Activated CD4-positive, alpha-beta T cell treated with anti-CD3 and anti-CD28 coated beads, Interleukin-2, amount 10 ng/mL, durations not matched to agents 7 days and 5 days (primary cell): ENCODE data around the gene SPACA4. TPM values are rescaled to one million over a fixed set of nuclear protein-coding genes. Genes with fewer than 3 reads are reported as not detected.

ENCODE experiments used
- CTCF ChIA-PET: fragments of 350-600 bp; sonication (Branson Sonifier 250); formaldehyde crosslinking; loops from one replicate; lab custom pipeline; 2021; ENCODE audit warnings: antibody characterized with exemption; lab: Charles Lee
- POLR2A ChIA-PET: fragments of 350-600 bp; sonication (Branson Sonifier 250); formaldehyde crosslinking; loops from one replicate; lab custom pipeline; 2021; ENCODE audit warnings: antibody characterized with exemption; lab: Charles Lee
- DNase-seq: peaks from one replicate; pipeline ENCODE4 v3.0.0-alpha.2; 2020
- H3K27ac Mint-ChIP-seq: one replicate; pipeline ENCODE4 v1.8.0; 2021; ENCODE audit warnings: mild to moderate bottlenecking, moderate library complexity, mixed read lengths
- H3K27me3 Mint-ChIP-seq: one replicate; pipeline ENCODE4 v1.8.0; 2021; ENCODE audit warnings: mixed read lengths
- H3K36me3 Mint-ChIP-seq: one replicate; pipeline ENCODE4 v1.8.0; 2021; ENCODE audit warnings: low read depth, mixed read lengths
- H3K4me1 Mint-ChIP-seq: one replicate; pipeline ENCODE4 v1.8.0; 2021; ENCODE audit warnings: mixed read lengths
- H3K4me3 Mint-ChIP-seq: one replicate; pipeline ENCODE4 v1.8.0; 2021; ENCODE audit warnings: mild to moderate bottlenecking, moderate library complexity, mixed read lengths
- H3K9me3 Mint-ChIP-seq: one replicate; pipeline ENCODE4 v1.8.0; 2021; ENCODE audit warnings: mixed read lengths
- total RNA-seq, 2 experiments: library from RNA; stranded (reverse); gene quantifications; one replicate each; pipeline ENCODE4 v1.2.3, GENCODE V29; 2021

Gene SPACA4
- total RNA-seq, 2 experiments from 2014 or later: not detected

- H3K4me1 Mint-ChIP-seq: peaks cover 45% of the 10 kb centered on the region
- no peak overlapping the region for H3K4me3 Mint-ChIP-seq
- ChIA-PET POLR2A (no interaction called here), CTCF (interaction anchor here (0.6 to 2.2 kb wide), 3 partner anchors 11 to 198 kb away, joined by 3 to 10 read pairs (median 3); no protein-coding TSS in a partner anchor)
- peaks cover 2% of the 10 kb centered on the region for H3K27me3 Mint-ChIP-seq
- H3K27ac Mint-ChIP-seq: no peak overlapping the region
- no peaks in the 10 kb centered on the region for H3K9me3 Mint-ChIP-seq
- no peak for DNase-seq
- no peaks in the 10 kb centered on the region for H3K36me3 Mint-ChIP-seq
Observed at GRCh38 chr19:48644355-48644754, 37.8 kb downstream of the SPACA4 start.

DNA sequence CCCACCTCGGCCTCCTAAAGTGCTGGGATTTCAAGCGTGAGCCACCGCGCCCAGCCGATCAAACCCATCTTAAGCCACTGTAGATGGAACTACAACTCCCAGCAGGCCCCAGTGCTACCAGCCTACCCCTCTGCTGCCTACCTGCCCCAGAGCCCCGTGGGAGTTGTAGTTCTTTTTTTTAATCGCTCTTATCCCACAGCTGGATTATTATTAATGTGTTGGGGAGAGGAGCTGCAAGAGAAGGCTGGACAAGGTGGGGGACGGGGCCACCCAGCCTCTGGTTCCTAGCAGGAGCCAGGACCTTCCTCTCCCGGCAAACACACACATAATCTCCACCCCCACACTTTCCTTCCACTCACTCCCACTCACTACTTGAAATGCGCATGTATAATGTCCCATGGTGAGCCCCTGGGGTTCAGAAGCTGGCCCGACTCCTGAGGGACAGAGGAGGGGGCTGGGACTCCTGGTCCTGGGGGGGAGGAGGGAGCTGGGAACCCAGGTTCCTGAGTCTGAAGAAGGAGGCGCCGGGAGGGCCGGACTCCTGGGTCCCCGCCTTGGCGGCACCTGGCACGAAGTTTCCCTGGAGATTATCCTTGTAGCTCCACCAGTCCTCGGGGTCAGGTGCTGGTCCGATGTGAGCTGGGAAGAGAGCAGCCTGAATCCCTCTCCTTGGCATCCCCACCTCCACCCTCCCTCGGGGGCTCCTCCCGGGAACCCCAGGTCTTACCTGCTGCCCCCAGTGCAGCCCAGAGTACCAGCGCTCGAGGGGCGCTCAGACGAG lies 38.5 kb downstream of the SPACA4 start:
- CTCF ChIA-PET: interaction anchor here (0.5 to 2.2 kb wide), 14 partner anchors 11 to 255 kb away, joined by 3 to 10 read pairs (median 4); partner anchors contain the start of gene NUCB1
- DNase-seq: peak; percentile 81
- Mint-ChIP-seq H3K27me3 (peaks cover 2% of the 10 kb centered on the region), H3K27ac (peak overlapping the region; percentile 89), H3K36me3 (no peaks in the 10 kb centered on the region), H3K4me1 (peaks cover 45% of the 10 kb centered on the region), H3K4me3 (peak overlapping the region; percentile 76), H3K9me3 (no peaks in the 10 kb centered on the region)
- POLR2A ChIA-PET: interaction anchor here (0.7 kb wide), 1 partner anchor 11 kb away, joined by 4 read pairs; no protein-coding TSS in a partner anchor

DNA sequence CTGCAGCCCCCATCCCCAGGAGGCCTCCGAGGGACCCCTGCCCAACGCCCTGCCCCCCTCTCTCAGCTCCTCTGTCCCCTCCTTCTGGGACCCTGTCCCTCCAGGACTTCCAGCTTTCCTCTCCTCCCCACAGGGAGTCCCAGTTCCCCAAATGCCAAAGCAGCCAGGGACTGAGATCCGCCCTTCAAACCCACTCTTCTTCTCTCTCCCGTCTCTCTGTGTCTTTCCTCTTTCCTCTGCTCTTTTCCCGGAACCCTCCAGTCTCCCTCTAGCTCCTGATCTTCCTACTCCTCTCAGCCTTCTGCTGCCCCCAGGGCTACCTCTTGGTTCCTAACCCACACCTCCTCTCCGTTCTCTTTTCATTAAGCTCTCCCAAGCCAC lies 39.1 kb downstream of the SPACA4 start:
- Mint-ChIP-seq H3K27me3 (peaks cover 2% of the 10 kb centered on the region), H3K27ac (peak overlapping the region; percentile 89), H3K36me3 (no peaks in the 10 kb centered on the region), H3K9me3 (no peaks in the 10 kb centered on the region), H3K4me1 (peaks cover 47% of the 10 kb centered on the region), H3K4me3 (peak overlapping the region; percentile 76)
- ChIA-PET POLR2A (interaction anchor here (0.7 kb wide), 1 partner anchor 11 kb away, joined by 4 read pairs; no protein-coding TSS in a partner anchor), CTCF (interaction anchor here (0.5 to 2.2 kb wide), 20 partner anchors 8 to 321 kb away, joined by 3 to 10 read pairs (median 4); partner anchors contain the start of genes DBP, EMP3 and NUCB1)
- no peak for DNase-seq

GRCh38 chr19:48646001-48646721 lies 39.6 kb downstream of the SPACA4 start, which contains the start of gene CA11:
Gene CA11 (minus strand): TSS chr19:48646187. CDS start chr19:48645632, 555 bp downstream.
- H3K4me1 Mint-ChIP-seq: peaks cover 49% of the 10 kb centered on the region

DNA sequence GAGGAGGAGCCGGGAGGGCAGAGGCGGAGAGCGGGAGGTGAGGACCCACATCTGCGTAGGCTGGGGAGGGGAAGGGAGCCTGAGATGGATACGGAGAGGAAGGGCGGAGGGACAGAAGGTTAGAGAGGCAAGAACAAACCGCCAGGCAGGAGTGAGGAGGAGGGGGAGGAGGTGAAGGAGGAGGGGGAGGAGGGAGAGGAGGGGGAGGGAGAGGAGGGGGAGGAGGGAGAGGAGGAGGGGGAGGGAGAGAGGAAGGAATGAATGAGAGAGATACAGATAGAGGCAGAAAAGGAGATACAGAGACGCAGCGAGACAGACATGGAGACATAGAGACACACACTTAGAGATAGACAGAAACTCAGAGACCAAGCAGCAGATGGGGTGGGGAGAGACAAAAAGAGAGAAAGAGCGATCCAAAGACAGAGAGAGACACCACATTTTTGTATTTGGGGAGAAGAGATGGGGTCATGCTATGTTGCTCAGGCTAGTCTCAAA lies 40.2 kb downstream of the SPACA4 start:
- POLR2A ChIA-PET: no interaction called here
- peak overlapping the region; percentile 70 for H3K27ac Mint-ChIP-seq
- no peaks in the 10 kb centered on the region for H3K9me3 Mint-ChIP-seq
- no peaks in the 10 kb centered on the region for H3K36me3 Mint-ChIP-seq
- no peak for DNase-seq
- H3K4me1 Mint-ChIP-seq: peaks cover 51% of the 10 kb centered on the region
- peaks cover 2% of the 10 kb centered on the region for H3K27me3 Mint-ChIP-seq
- H3K4me3 Mint-ChIP-seq: peak overlapping the region; percentile 76
- CTCF ChIA-PET: interaction anchor here (1.0 to 2.0 kb wide), 5 partner anchors 9 to 322 kb away, joined by 3 to 7 read pairs (median 4); partner anchors contain the start of genes DBP and EMP3

More at GRCh38 chr19:48646001-48646721, 39.6 kb downstream of the SPACA4 start, which contains the start of gene CA11:
- Mint-ChIP-seq H3K27ac (peak within 1 kb of the TSS; percentile 89), H3K4me3 (peak within 1 kb of the TSS; percentile 76), H3K9me3 (no peaks in the 10 kb centered on the region), H3K36me3 (no peaks in the 10 kb centered on the region), H3K27me3 (peaks cover 2% of the 10 kb centered on the region)
- DNase-seq: peak; percentile 94
- ChIA-PET POLR2A (interaction anchor here (0.7 kb wide), 1 partner anchor 12 kb away, joined by 4 read pairs; no protein-coding TSS in a partner anchor), CTCF (interaction anchor here (0.7 to 2.2 kb wide), 17 partner anchors 9 to 321 kb away, joined by 3 to 10 read pairs (median 4); partner anchors contain the start of genes DBP, EMP3 and NUCB1)

DNA sequence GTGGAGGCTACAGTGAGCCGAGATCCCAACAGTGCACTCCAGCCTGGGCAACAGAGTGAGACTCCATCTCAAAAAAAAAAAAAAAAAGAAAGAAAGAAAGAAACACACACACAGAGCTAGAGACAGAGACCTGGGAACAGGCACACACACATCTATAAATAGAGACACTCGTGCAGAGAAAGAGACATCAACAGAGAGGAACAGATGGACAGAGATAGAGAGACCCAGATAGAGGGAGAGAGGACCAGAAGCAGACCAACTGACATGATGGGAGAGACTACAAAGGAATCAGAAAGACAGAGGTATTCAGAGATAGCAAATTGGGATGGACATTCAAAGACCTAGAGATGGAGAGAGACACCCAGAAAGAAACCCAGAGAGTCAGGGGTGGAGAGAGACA lies 41.6 kb downstream of the SPACA4 start:
- Mint-ChIP-seq H3K4me3 (no peak overlapping the region), H3K27ac (peak overlapping the region; percentile 83), H3K36me3 (no peaks in the 10 kb centered on the region), H3K27me3 (peaks cover 2% of the 10 kb centered on the region), H3K9me3 (no peaks in the 10 kb centered on the region), H3K4me1 (peaks cover 62% of the 10 kb centered on the region)
- DNase-seq: no peak
- CTCF ChIA-PET: no interaction called here
- POLR2A ChIA-PET: no interaction called here

GRCh38 chr19:48650974-48651682 lies 44.6 kb downstream of the SPACA4 start:
- Mint-ChIP-seq H3K4me3 (no peak overlapping the region), H3K9me3 (no peaks in the 10 kb centered on the region), H3K27ac (peak overlapping the region; percentile 69), H3K27me3 (no peaks in the 10 kb centered on the region), H3K4me1 (peaks cover 48% of the 10 kb centered on the region), H3K36me3 (no peaks in the 10 kb centered on the region)
- POLR2A ChIA-PET: no interaction called here
- no peak for DNase-seq
- CTCF ChIA-PET: interaction anchor here (0.7 to 1.6 kb wide), 2 partner anchors 13 to 371 kb away, joined by 3 read pairs; no protein-coding TSS in a partner anchor

DNA sequence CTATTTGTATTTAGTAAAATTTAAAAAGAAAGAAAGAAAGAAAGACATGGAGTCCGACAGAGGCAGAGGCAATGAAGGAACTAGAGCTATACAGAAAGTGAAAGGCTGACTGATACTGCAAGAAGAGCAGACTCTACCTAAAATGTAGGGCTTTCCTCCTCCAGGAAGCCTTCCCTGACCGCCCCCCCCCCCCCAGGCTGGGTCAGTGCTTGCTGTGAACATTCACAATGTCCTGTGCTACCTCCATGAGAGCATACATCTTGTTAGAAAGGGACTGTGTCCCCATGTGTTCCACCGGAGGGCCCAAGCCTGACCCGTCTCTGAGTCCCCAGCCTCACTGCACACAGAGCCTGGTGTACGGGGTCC lies 45.1 kb downstream of the SPACA4 start:
- POLR2A ChIA-PET: no interaction called here

GRCh38 chr19:48654299-48655059 lies 47.9 kb downstream of the SPACA4 start:
- DNase-seq: no peak
- no peaks in the 10 kb centered on the region for H3K9me3 Mint-ChIP-seq
- H3K27me3 Mint-ChIP-seq: peaks cover 6% of the 10 kb centered on the region
- ChIA-PET CTCF (interaction anchor here (1.5 kb wide), 1 partner anchor 8 kb away, joined by 4 read pairs; the partner anchor contains the start of gene CA11), POLR2A (no interaction called here)
- H3K36me3 Mint-ChIP-seq: no peaks in the 10 kb centered on the region
- peak overlapping the region; percentile 27 for H3K27ac Mint-ChIP-seq
- H3K4me1 Mint-ChIP-seq: peaks cover 29% of the 10 kb centered on the region
- no peak overlapping the region for H3K4me3 Mint-ChIP-seq

More for the DNA sequence above, 45.1 kb downstream of the SPACA4 start:
- H3K36me3 Mint-ChIP-seq: no peaks in the 10 kb centered on the region
- CTCF ChIA-PET: interaction anchor here (1.6 kb wide), 1 partner anchor 13 kb away, joined by 3 read pairs; no protein-coding TSS in a partner anchor
- DNase-seq: no peak
- H3K4me3 Mint-ChIP-seq: no peak overlapping the region
- H3K4me1 Mint-ChIP-seq: peaks cover 45% of the 10 kb centered on the region
- no peaks in the 10 kb centered on the region for H3K27me3 Mint-ChIP-seq
- peak overlapping the region; percentile 69 for H3K27ac Mint-ChIP-seq
- H3K9me3 Mint-ChIP-seq: no peaks in the 10 kb centered on the region

DNA sequence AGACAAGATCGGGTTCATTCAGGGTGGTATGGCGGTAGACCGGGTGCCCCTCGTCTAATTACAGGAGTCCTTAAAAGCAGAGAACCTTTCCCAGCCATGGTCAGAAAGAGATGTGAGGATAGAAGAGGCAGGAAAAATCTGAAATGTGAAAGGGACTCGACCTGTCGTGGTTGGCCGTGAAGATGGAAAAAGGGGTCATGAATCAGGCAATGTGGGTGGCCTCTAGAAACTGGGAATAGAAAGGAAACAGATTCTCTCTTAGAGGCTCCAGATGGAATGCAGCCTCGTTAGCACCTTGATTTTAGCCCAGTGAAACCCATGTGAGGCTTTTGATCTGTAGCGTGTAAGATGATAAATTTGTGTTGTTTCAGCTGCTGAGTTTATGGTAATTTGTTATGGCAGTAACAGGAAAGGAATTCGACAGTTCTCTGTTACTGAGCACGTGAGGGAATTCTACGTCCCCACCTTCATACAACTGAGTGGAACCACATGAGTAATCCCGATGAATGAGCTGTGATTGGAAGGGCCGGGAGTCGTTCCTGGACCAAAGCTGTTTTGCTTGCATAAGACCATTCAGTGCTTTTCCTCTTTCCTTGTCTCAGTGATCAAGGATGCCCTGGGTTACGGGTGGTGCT lies 50.4 kb downstream of the SPACA4 start:
- Mint-ChIP-seq H3K27me3 (peaks cover 6% of the 10 kb centered on the region), H3K27ac (no peak overlapping the region), H3K36me3 (no peaks in the 10 kb centered on the region), H3K4me1 (peaks cover 30% of the 10 kb centered on the region), H3K4me3 (no peak overlapping the region), H3K9me3 (no peaks in the 10 kb centered on the region)
- ChIA-PET POLR2A (no interaction called here), CTCF (interaction anchor here (1.0 kb wide), 1 partner anchor 11 kb away, joined by 3 read pairs; the partner anchor contains the start of gene CA11)
- no peak for DNase-seq
